OCI-LY1 (cell line): ENCODE data around the gene SMIM24.

Experiments used
- H2AFZ ChIP-seq: fragments of 200-600 bp; sonication (generic), shearing (Covaris generic); 2 replicates; pipeline ENCODE4 v1.6.0; 2014; ENCODE audit warnings: antibody characterized with exemption, mild to moderate bottlenecking, low read length
- H3F3A ChIP-seq: fragments of 200-600 bp; sonication (generic), shearing (Covaris generic); 2 replicates; pipeline ENCODE4 v1.6.0; 2014; ENCODE audit warnings: mild to moderate bottlenecking, antibody characterized with exemption, low read length, moderate library complexity; ENCODE audit not compliant: insufficient read depth
- H3K27ac ChIP-seq: fragments of 200-600 bp; sonication (generic); 2 replicates; pipeline ENCODE4 v1.5.1; 2014; ENCODE audit warnings: low read length, mixed run types, mild to moderate bottlenecking, low read depth; ENCODE audit not compliant: poor library complexity, severe bottlenecking
- H3K27me3 ChIP-seq: fragments of 200-600 bp; sonication (generic); 2 replicates; pipeline ENCODE4 v1.6.0; 2014; ENCODE audit warnings: antibody characterized with exemption, mild to moderate bottlenecking, low read length, moderate library complexity; ENCODE audit not compliant: insufficient read depth
- H3K36me3 ChIP-seq: fragments of 200-600 bp; sonication (generic); 2 replicates; pipeline ENCODE4 v1.6.1; 2014; ENCODE audit warnings: mild to moderate bottlenecking, antibody characterized with exemption, low read length, moderate library complexity, mixed read lengths; ENCODE audit not compliant: insufficient read depth
- H3K4me1 ChIP-seq: fragments of 200-600 bp; sonication (generic); 2 replicates; pipeline ENCODE4 v1.5.1; 2014; ENCODE audit warnings: mild to moderate bottlenecking, low read length, moderate library complexity; ENCODE audit not compliant: insufficient read depth, severe bottlenecking
- H3K4me2 ChIP-seq: fragments of 200-600 bp; sonication (generic), shearing (Covaris generic); 2 replicates; pipeline ENCODE4 v1.6.1; 2014; ENCODE audit warnings: low read length
- H3K4me3 ChIP-seq: fragments of 200-600 bp; sonication (generic); 2 replicates; pipeline ENCODE4 v1.5.1; 2014; ENCODE audit warnings: low read length, low read depth, mild to moderate bottlenecking, mixed read lengths; ENCODE audit not compliant: poor library complexity, severe bottlenecking
- H3K79me2 ChIP-seq: fragments of 200-600 bp; shearing (Covaris generic); 2 replicates; pipeline ENCODE4 v1.6.1; 2016; ENCODE audit warnings: mixed run types, low read length, mixed read lengths; ENCODE audit not compliant: insufficient read depth
- H3K9ac ChIP-seq: fragments of 200-600 bp; sonication (generic), shearing (Covaris generic); 2 replicates; pipeline ENCODE4 v1.6.1; 2014; ENCODE audit warnings: mild to moderate bottlenecking, low read length, mixed read lengths
- H3K9me2 ChIP-seq: fragments of 200-600 bp; sonication (generic), shearing (Covaris generic); 2 replicates; pipeline ENCODE4 v1.6.1; 2014; ENCODE audit warnings: low read depth, mild to moderate bottlenecking, low read length, mixed read lengths
- H3K9me3 ChIP-seq: fragments of 200-600 bp; shearing (Covaris generic); 2 replicates; pipeline ENCODE4 v1.6.1; 2014; ENCODE audit warnings: low read length, mixed read lengths
- H4K20me1 ChIP-seq: fragments of 200-600 bp; sonication (generic), shearing (Covaris generic); 2 replicates; pipeline ENCODE4 v1.6.0; 2016; ENCODE audit warnings: mild to moderate bottlenecking, low read length; ENCODE audit not compliant: insufficient read depth
- CTCF ChIP-seq: fragments of 200-600 bp; sonication (generic), shearing (Covaris generic); IDR thresholded peaks from 2 replicates; pipeline ENCODE4 v1.5.1; 2017; ENCODE audit warnings: mild to moderate bottlenecking, antibody characterized with exemption, low read length, moderate library complexity, mixed read lengths
- EZH2 ChIP-seq: fragments of 200-600 bp; sonication (generic), shearing (Covaris generic); IDR thresholded peaks from 2 replicates; pipeline ENCODE4 v1.8.0; 2017; ENCODE audit warnings: borderline replicate concordance, mixed run types, mild to moderate bottlenecking, antibody characterized with exemption, low read length, moderate library complexity, mixed read lengths

The SMIM24 gene

GRCh38 chr19:3443840-3444694 is 36.3 kb downstream of the SMIM24 start:
- Histone ChIP-seq H3K9me2 (no peaks in the 10 kb centered on the region), H3K4me3 (no peak overlapping the region), H3K79me2 (no peaks in the 10 kb centered on the region), H3F3A (no peaks in the 10 kb centered on the region), H4K20me1 (no peaks in the 10 kb centered on the region), H3K27ac (no peak overlapping the region), H3K9me3 (no peaks in the 10 kb centered on the region), H3K27me3 (no peaks in the 10 kb centered on the region), H3K4me2 (no peak overlapping the region), H3K36me3 (no peaks in the 10 kb centered on the region), H2AFZ (no peak overlapping the region), H3K9ac (no peak overlapping the region), H3K4me1 (no peaks in the 10 kb centered on the region)
- TF ChIP-seq EZH2 (no peak), CTCF (no peak)

DNA sequence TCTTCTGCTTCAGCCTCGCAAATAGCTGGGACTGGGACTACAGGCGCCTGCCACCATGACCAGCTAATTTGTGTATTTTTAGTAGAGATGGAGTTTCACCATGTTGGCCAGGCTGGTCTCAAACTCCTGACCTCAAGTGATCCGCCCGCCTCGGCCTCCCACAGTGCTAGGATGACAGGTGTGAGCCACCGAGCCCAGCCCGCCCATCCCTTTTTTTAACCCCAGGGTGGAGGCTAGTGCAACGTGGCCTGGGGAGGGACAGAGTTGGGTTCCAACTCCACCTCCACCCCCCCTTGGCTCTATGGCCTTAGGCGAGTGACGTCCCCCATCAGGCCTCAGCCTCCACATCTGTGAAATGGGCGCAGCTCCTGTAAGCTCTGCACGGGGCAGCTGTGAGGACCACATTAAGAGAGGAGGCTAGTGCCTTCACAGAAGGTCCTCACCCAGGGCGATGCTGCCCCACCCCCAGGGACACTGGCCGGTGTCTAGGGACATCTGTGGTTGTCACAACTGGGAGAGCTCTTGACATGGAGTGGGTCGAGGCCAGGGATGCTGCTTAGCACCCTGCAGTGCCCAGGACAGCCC is 37.7 kb downstream of the SMIM24 start:
- no peaks in the 10 kb centered on the region for H3K4me1 ChIP-seq
- no peaks in the 10 kb centered on the region for H3K9me3 ChIP-seq
- no peaks in the 10 kb centered on the region for H4K20me1 ChIP-seq
- no peak overlapping the region for H2AFZ ChIP-seq
- H3K79me2 ChIP-seq = no peaks in the 10 kb centered on the region
- no peak for TF ChIP-seq CTCF
- no peak for TF ChIP-seq EZH2
- H3K27me3 ChIP-seq = no peaks in the 10 kb centered on the region
- H3F3A ChIP-seq = no peaks in the 10 kb centered on the region
- no peak overlapping the region for H3K4me2 ChIP-seq
- H3K9ac ChIP-seq = no peak overlapping the region
- H3K27ac ChIP-seq = no peak overlapping the region
- no peak overlapping the region for H3K4me3 ChIP-seq
- no peaks in the 10 kb centered on the region for H3K36me3 ChIP-seq
- H3K9me2 ChIP-seq = no peaks in the 10 kb centered on the region

DNA sequence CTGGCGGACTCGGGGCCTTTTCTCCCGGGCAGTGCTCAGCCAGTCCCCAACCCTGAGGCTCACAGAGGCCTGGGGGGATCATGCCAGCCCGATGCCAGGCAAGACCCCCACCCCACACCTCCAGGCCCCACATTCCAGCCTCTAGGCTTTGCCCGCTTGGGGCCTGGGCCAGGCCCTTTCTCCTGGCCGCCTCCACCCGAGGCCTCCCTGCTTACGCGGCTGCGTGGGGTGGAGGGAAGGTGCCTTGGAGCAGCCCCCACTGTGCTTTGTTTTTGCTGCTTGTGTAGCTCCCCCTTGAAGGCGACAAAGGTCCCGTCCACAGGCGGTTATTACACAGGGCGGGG is 38.4 kb downstream of the SMIM24 start:
- Histone ChIP-seq H3K27me3 (no peaks in the 10 kb centered on the region), H3K9ac (no peak overlapping the region), H3F3A (no peaks in the 10 kb centered on the region), H3K27ac (no peak overlapping the region), H3K4me1 (no peaks in the 10 kb centered on the region), H2AFZ (no peak overlapping the region), H3K4me2 (no peak overlapping the region), H3K9me2 (no peaks in the 10 kb centered on the region), H3K36me3 (no peaks in the 10 kb centered on the region), H3K9me3 (no peaks in the 10 kb centered on the region), H4K20me1 (no peaks in the 10 kb centered on the region), H3K4me3 (no peak overlapping the region), H3K79me2 (no peaks in the 10 kb centered on the region)
- TF ChIP-seq CTCF = no peak
- no peak for TF ChIP-seq EZH2
